ENCODE measurements around the gene FCER2. TPM values are rescaled to one million over a fixed set of nuclear protein-coding genes. Genes with fewer than 3 reads are reported as not detected.

Gene FCER2
- polyA plus RNA-seq, 2 of the 4 experiments (the other 2 are of a cell fraction) = not detected

GRCh38 chr19:7744199-7744786, 42.4 kb upstream of the FCER2 start (continued):
- no peak for TF ChIP-seq REST (IDR thresholded peaks at IDR 0.05)

GRCh38 chr19:7743425-7743841, 41.5 kb upstream of the FCER2 start:
- ATAC-seq (no peak), DNase-seq (ENCODE audit: low read depth in 1 of 2, low spot score in 1 of 2) (no peak)
- CTCF ChIA-PET = interaction anchor here (0.6 kb wide), 1 partner anchor 14 kb away, joined by 3 read pairs; no protein-coding TSS in a partner anchor

More at GRCh38 chr19:7743425-7743841, 41.5 kb upstream of the FCER2 start:
- Histone ChIP-seq H3K4me3 (no peak overlapping the region), H3K4me2 (no peak overlapping the region), H3K4me1 (no peaks in the 10 kb centered on the region), H3K9me3 (no peaks in the 10 kb centered on the region), H3K27ac (no peak overlapping the region)
- FAIRE-seq = no peak
- POLR2A ChIA-PET = no interaction called here
- TF ChIP-seq HES2 (IDR thresholded peaks at IDR 0.05) (no peak), MAFK (IDR thresholded peaks at IDR 0.05; ENCODE audit: partially characterized antibody) (no peak), CHD4 (IDR thresholded peaks at IDR 0.05; ENCODE audit: borderline replicate concordance) (no peak), TP53 (CRISPR knock-in tag; IDR thresholded peaks at IDR 0.05) (no peak), HEYL (CRISPR knock-in tag; IDR thresholded peaks at IDR 0.05) (no peak), BCL3 (IDR thresholded peaks at IDR 0.05) (no peak), SMC3 (IDR thresholded peaks at IDR 0.05) (no peak), USF2 (IDR thresholded peaks at IDR 0.05) (no peak), EHF (CRISPR knock-in tag; IDR thresholded peaks at IDR 0.05) (no peak), ZFP36 (IDR thresholded peaks at IDR 0.05; ENCODE audit: borderline replicate concordance, partially characterized antibody) (no peak), EHMT2 (IDR thresholded peaks at IDR 0.05; ENCODE audit: low read depth) (no peak), HOXB5 (CRISPR knock-in tag; IDR thresholded peaks at IDR 0.05) (no peak), REST (IDR thresholded peaks at IDR 0.05) (no peak), NPAS2 (CRISPR knock-in tag; IDR thresholded peaks at IDR 0.05; ENCODE audit: borderline replicate concordance) (no peak), ZNF302 (CRISPR knock-in tag; IDR thresholded peaks at IDR 0.05) (no peak), HOXA7 (CRISPR knock-in tag; IDR thresholded peaks at IDR 0.05) (no peak)
- 0% methylated on average over 2 of the region's 2 CpGs for WGBS (ENCODE audit: missing lambda C conversion rate)
